ENCODE results near the gene MARCHF6.
"Not testable (repeated sequence)": the region's sequence is repeated elsewhere in the genome, so short reads cannot be mapped to it uniquely, and the experiment has no call there.

The MARCHF6 gene

GRCh38 chr5:10381803-10382202 is 28.3 kb downstream of the MARCHF6 start:
- no peak for DNase-seq (ENCODE audit: low read depth)

DNA sequence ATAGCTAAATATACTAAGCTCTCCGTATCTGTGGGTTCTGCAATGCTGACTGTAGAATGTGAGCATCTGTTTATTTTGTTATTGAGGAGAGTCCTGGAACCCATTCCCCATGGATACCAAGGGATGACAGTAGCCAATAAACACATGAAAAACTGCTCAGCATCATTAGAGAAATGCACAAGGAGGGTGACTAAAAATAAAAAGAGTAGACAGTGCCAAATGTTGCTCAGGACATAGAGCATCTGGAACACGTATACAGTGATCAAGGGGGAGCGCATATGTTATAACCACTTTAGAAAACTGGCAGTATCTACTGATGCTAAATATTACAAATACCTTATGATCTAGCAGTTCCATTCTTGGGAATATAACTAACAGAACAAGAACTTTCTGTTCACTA is 31.0 kb downstream of the MARCHF6 start:
- peak; percentile 12 for DNase-seq (ENCODE audit: low read depth)

GRCh38 chr5:10387690-10388089 is 34.2 kb downstream of the MARCHF6 start:
- DNase-seq (ENCODE audit: low read depth) = peak; percentile 73

DNA sequence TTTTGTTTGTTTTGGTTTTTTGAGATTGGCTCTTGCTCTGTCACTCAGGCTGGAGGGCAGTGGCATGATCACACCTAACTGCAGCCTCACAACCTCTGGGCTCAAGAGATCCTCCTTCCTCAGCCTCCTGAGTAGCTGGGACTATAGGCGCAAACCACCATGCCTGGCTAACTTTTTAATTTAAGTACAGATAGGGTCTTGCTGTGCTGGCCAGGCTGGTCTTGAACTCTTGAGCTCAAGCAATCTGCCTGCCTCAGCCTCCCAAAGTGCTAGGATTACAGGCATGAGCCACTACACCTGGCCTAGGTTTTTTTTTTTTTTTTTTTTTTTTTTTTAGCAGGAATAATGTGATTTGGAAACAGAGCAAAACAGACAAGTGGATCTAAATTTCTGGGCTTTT is 37.6 kb downstream of the MARCHF6 start:
- DNase-seq (ENCODE audit: low read depth) = no peak

DNA sequence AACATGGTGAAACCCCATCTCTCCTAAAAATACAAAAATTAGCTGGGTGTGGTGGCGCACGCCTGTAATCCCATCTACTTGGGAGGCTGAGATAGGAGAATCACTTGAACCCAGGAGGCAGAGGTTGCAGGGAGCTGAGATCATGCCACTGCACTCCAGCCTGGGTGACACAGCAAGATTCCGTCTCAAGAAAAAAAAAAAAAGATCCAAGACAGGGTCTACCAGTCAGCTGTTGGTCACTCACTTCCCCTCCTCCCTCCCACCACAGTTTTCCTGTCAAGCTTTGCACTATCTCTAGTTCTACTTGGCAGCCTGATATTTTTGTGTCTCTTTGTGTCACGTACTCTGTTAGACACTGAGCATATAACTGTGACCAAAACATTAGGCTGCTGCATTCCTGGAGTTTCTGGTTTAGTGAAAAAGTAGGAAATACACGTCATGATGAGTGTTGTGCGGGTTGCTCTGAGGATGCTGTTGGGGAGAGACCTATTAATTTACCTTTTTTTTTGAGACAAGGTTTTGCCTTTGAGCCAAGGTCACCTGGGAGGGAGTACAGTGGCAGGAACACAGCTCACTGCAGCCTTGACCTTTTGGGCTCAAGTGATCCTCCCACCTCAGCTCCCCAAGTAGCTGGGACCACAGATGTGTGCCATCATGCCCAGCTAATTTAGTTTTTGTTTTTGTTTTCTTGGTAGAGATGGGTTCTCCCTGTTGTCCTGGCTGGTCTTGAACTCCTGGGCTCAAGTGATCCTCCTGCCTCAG is 39.3 kb downstream of the MARCHF6 start:
- DNase-seq (ENCODE audit: low read depth) = not testable (repeated sequence)

DNA sequence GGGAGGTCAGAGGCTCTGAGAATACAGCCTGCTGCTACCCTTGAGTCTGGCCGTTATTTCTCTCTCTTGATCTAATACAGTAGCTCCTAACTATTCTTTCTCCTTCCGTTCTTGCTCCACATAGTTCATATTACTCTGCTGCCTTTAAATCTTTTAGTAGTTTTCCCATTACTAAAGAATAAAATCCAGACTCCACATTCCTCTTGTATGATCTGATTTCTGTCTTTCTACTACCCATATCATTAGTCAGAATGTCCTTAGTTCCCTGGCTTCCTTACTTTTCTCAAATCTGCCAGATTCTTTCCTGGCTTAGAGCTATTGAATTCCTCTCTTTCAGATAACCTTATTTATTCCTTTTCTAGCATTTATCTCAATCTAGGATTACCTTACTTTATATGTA is 40.0 kb downstream of the MARCHF6 start:
- DNase-seq (ENCODE audit: low read depth) = no peak

GRCh38 chr5:10396552-10396951 is 43.1 kb downstream of the MARCHF6 start:
- no peak for DNase-seq (ENCODE audit: low read depth)

- DNase-seq (ENCODE audit: low read depth) = no peak
Measured at GRCh38 chr5:10399839-10400238, 46.3 kb downstream of the MARCHF6 start.

- DNase-seq (ENCODE audit: low read depth) = no peak
Measured at GRCh38 chr5:10400411-10400810, 46.9 kb downstream of the MARCHF6 start.

GRCh38 chr5:10400831-10401230 is 47.3 kb downstream of the MARCHF6 start:
- peak; percentile 42 for DNase-seq (ENCODE audit: low read depth)

DNA sequence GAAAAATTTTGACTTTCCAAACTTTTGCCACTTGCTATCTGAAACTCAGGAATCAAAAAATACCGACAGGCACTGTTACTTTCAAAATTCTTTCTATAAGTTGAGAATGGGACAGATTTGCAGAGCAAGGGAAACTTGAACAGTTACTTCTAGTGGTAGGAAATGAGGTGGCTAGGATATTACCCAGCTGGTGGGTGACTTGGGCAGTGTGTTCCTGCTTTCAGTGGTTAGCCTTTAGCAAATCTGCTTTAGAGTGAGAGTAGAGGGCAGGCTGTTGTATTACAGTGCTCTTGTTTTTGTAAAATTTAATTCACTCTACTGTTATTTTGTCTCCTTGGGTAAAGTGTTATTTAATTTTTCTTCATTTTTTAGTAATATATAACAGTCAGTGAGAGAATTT is 48.0 kb downstream of the MARCHF6 start:
- DNase-seq (ENCODE audit: low read depth) = no peak
